CD4-positive, alpha-beta T cell treated with Interleukin-21 for 1 hour (primary cell): ENCODE measurements around the gene ICAM3.
A peak's percentile ranks its signal among the peaks of the same experiment; 100 is the strongest.
"Not testable (repeated sequence)": the region's sequence is repeated elsewhere in the genome, so short reads cannot be mapped to it uniquely, and the experiment has no call there.

Source experiments
- DNase-seq: peaks from one replicate; pipeline ENCODE4 v3.0.0-alpha.2; 2020

Gene ICAM3, protein sequence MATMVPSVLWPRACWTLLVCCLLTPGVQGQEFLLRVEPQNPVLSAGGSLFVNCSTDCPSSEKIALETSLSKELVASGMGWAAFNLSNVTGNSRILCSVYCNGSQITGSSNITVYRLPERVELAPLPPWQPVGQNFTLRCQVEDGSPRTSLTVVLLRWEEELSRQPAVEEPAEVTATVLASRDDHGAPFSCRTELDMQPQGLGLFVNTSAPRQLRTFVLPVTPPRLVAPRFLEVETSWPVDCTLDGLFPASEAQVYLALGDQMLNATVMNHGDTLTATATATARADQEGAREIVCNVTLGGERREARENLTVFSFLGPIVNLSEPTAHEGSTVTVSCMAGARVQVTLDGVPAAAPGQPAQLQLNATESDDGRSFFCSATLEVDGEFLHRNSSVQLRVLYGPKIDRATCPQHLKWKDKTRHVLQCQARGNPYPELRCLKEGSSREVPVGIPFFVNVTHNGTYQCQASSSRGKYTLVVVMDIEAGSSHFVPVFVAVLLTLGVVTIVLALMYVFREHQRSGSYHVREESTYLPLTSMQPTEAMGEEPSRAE

DNA sequence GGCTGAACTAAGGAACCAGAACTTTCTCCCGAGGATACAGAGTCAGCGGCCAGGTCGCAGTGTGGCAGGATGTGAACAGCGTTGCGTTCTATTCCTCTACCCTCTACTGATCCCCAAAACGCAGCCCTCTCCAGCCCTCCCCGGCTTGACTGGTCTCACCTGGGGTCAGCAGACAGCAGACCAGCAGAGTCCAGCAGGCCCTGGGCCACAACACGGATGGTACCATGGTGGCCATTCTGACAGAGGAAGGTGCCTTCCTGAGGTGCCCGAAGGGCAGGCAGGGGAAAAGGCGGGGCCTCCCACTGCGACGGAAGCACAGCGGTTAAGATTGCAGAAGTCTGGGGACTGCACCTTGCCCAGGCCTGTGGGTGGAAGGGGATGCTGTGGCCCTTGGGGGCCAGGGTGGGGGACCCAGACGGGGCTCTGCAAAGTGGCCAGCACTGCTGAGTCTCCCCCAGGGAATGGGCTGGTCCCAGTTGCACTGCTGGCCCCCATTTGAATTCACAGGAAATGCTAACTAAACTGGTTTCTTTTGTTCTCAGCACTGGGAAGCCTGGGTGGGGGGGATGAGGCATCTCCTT, at the start of gene ICAM3:
Gene ICAM3 (minus strand): TSS at position 245 of the 581 bp plus-strand sequence. CDS start 10 bp downstream, at position 235.
- DNase-seq, result peak; percentile 64

DNA sequence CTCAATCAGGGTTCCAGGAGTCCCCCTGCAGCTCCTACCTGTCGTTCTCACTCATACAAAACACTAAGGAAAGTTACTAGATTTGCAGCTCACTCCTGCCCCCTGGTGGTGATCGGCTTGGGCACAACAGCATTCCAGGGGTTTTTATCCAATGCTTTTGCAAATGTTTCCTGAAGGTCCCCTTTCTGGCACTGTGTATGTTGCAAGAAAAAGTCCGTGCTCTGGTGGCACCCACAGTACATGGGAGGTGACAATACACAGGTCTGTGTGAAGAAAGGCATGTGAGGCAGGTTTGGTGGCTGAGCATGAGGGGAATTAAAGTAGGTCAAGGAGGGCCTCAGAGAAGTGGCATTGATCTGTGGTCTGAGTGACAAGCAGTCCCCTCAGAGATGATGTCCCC, 49.5 kb upstream of the ICAM3 start:
- peak; percentile 81 for DNase-seq

DNA sequence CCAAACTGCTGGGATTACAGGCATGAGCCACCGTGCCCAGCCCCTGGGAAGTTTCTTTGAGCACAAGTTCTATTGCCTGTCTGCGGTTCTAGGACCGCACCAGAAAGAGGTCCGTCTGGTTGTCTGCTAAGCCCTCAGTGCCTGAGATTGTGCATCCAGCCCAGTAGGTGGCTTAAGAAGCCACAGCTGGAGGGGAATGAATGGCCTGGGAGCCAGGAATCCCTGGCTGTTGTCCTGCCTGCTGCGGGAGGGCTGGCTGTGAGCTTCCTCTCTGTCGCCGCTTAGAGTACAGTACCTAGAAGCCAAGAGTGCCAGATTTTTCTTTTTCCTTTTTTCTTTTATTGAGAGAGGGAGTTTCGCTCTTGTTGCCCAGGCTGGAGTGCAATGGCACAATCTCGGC, 45.2 kb upstream of the ICAM3 start:
- no peak for DNase-seq

DNA sequence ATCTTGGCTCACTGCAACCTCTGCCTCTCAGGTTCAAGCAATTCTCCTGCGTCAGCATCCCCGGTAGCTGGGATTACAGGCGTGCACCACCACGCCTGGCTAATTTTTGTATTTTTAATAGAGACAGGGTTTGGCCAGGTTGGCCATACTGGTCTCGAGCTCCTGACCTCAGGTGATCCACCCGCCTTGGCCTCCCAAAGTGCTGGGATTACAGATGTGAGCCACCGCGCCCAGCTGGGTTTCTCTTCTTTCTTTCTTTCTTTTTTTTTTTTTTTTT, 43.7 kb upstream of the ICAM3 start:
- DNase-seq, result not testable (repeated sequence)

DNA sequence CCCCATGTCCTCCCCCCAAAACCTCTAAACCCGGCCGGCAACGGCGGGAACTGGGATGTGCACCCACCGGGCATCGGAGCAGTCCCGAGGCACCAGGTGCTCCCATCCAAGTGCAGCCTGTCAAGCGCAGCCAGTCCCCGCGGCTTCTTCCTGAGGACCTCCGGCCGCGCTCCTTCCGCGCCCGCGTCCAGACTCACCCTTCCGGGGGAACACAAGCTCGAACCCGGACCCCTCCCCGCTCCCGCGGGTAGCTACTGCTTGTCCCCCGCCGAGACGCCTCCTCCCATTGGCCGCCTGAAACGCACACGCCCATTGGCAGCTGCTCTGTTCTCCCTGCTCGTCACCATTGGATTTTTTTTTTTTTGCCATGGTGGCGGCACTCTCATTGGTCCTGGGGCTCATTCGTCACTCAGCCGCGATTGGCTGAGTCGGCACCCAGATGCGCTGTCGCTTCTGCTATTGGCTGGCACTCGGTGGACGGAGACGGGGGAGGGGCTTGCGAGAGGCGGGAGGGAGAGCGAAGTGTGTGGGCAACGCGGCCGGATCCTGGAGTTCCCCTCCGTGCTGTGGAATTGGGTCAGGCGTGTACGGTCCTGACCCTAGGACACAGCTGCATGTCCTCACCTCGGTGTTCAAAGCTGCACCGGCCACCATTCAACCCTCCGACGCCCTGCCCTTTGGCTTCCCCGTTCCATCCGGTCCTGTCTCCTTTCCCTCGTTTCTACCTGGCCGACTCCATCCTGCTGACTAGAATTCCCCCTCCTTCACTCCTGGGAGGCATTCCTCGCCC, 41.1 kb upstream of the ICAM3 start, which contains the start of gene TYK2:
Gene TYK2 (minus strand): TSS at position 260 of the 790 bp plus-strand sequence. CDS start 2,166 bp downstream, outside the sequence.
- DNase-seq, result peak; percentile 98

DNA sequence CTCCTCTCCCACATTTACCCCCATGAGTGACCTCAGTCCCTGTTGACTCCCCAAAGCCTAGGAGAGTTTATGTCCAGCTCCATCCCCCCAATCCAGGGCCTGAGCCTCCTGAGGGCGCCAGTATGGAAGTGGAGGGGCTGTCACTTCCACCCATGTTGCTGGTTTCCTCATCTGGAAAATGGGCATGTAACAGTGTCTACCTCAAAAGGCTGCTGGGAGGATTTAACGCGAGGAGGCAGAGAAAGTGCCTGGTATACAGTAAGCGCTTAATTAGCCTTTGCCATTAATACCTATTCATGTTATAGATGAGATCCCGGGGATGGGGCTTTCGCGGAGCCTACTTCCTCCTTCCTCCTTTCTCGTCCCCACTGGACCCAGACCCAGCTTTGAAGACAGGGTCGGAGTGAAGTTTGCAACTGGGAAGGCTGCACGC, 40.5 kb upstream of the ICAM3 start:
- DNase-seq, result no peak

DNA sequence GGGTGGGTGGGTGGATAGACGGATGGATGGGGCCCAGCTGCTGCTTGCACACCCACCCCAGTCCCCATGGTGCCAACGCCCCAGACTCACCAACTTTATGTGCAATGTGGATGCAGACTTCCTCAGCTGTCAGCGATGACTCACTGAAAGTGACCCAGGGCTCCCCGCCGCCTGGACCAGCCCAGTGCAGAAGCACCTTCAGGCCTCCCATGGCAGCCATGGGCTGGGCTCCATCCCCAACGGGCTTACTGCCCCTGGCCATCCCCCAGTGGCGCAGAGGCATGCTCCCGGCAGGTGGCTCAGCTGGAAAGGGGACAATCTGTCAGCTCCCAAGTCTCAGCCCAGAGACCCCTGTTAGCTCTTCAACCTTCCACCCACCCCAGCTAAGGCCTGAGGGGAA, 38.7 kb upstream of the ICAM3 start:
- DNase-seq, result no peak

DNA sequence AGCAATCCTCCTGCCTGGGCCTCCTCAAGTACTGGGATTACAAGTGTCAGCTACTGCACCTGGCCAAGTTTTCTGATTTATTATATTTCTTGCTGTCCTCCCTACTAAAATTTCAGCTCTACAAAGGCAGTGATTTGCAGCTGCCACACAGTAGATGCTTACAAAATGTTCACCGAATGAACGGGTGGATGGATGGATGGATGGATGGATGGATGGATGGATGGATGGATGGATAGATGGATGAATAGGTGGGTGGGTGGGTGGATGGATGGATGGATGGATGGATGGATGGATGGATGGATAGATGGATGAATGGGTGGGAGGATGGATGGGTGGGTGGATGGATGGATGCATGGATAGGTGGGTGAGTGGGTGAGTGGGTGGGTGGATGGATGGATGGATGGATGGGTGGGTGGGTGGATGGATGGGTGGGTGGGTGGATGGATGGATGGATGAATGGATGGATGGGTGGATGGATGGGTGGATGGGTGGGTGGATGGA, 37.8 kb upstream of the ICAM3 start:
- DNase-seq, result not testable (repeated sequence)

DNA sequence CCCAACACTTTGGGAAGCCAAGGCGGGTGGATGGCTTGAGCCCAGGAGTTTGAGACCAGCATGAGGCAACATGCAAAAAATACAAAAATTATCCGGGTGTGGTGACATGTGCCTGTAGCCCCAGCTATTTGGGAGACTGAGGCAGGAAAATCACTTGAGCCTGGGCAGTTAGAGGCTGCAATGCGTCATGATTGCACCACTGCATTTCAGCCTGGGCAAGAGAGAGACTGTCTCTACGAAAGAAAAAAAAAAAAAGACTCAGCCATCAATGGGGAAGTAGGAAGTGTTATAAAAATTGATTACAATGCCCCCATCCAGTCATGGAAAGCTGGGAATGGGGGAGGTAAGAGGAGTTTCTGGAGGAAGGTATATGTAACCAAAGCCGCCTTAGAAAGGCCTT, 35.5 kb upstream of the ICAM3 start:
- DNase-seq, result no peak

DNA sequence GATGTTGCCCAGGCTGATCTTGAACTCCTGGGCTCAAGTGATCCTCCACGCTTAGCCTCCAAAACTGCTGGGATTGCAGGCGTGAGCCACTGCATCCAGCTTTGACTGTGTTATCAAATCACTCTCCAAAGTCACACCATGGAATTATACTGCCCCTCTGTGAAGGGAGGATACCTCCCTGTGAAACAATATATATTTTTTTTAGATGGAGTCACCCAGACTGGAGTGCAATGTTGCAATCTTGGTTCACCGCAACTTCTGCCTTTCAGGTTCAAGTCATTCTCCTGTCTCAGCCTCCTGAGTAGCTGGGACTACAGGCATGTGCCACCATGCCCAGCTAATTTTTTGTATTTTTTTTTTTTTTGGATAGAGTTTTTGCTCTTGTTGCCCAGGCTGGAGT, 33.3 kb upstream of the ICAM3 start:
- DNase-seq, result no peak

DNA sequence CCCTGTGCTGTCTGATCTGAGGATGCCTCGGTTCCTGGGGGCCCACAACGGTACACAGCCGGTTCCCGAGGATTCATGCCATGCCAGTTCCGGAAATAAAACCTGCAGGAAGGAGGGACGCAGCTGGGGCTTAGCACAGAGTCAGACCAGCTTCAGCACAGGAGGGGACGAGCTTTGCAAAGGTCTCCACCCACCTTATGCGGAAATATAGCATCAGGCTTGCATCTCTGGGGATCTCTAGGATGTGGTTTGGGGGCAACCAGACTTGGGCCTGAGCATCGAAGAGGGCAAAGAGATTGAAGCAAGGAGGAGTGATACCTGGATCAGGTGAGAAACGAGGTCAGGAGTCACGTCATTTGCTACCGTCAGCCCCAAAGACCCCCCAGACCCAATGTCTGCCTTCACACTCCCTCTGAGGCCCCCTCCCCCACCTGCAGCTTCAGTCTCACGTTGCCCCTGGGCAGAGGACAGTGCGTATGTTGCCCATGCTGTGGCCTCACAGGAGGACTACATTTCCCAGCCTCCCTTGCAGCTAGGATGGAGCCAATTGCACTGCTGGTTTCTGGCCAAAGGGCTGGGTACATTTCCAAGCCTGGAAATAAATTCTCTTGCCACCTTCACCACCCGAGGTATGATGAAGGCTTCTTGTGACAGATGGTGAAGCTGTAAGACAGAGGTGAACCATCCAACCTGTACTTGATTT, 28.8 kb upstream of the ICAM3 start:
- DNase-seq, result no peak

DNA sequence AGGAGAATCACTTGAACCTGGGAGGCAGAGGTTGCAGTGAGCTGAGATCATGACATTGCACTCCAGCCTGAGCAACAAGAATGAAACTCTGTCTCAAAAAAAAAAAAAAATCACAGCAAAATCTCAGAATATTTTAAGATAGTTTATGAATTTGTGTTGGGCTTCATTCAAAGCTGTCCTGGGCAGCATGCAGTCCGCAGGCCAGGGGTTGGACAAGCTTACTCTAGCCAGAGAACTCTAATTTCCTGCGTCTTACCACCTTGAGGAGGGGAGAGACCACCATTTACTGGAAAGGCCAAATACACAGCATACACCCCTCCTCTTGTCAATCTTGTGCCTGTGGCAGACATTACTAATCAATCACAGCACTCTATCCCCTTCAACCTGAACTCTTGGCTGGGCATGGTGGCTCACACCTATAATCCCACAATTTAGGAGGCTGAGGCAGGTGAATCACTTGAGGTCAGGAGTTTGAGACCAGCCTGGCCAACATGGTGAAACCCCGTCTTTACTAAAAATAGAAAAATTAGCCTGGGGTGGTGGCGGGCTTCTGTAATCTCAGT, 27.6 kb upstream of the ICAM3 start:
- not testable (repeated sequence) for DNase-seq

DNA sequence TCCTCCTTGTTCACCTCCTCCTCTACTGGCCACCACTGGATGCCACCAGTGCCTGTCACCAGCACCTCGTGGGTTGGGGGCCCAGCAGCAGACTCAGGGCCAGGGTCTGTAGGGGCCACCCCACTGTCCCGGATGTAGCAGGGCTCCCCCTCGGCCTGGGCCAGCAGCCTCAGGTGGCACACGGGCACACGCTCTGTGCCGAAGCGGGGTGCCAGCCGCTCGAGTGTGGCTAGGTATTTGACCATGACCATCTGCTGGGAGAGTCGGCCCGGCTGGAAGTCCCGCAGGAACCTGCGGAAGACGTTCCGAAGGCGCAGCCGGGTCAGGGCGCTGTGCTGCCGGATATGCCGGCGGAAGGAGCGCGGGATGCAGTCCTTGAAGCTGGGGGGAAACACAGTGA, 26.1 kb upstream of the ICAM3 start:
- no peak for DNase-seq

DNA sequence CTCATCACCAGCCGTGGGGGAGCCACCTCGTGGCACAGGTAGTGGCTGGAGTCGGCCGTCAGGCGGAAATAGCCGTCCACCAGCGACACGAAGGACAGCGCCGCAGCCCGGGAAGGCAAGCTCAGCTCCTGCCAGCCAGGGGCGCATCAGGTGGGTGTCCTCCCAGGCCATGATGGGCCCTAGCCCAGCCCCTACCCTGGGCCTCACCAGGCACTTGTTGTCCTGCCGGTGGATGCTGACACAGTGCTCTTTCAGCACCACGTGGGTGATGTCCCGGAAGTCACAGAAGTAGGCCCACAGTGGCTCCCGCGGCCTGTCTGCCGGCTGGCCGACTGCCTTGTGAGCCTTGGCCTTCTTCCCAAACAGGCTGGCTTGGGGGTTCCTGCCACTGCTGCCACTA, 25.2 kb upstream of the ICAM3 start:
- no peak for DNase-seq

DNA sequence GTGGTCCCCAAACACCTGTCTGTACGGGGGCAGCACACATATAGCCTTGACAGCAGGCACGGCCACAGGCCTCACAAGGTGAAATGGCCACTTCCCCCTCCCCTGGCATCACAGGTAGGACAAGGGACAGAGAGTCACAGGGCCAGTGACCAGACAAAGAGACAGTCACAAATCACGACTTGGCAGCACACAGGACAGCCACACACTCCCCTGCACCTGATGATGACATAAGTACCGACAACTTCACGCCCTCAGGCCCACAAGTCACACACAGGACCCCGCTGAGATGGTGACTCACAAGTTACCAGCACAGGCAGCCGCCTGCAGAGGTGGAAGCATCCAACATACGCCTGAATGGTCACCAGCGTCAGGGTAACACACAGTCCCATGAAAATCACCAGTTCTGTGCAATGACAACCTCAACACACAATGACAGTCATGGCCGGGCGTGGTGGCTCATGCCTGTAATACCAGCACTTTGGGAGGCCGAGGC, 24.4 kb upstream of the ICAM3 start:
- DNase-seq, result no peak

DNA sequence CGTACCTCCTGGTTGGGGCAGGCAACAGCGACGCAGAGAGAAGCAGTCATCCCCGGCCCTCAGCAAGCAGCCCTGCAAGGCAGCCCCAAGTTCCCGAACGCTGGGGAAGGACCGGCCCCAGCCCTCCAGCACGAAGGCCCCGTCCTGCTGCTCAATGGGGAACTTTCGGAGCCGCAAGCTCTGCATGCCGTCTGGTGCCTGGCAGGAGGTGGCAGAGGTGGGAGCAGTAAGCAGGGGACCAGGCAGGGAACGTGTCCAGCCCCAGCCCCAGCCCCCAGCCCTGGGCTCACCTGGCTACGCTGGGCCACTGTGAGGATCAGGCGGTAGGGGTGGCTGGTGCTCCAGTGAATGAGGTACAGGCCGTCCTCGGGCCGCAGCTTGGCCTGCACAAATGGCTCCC, 22.8 kb upstream of the ICAM3 start:
- no peak for DNase-seq

DNA sequence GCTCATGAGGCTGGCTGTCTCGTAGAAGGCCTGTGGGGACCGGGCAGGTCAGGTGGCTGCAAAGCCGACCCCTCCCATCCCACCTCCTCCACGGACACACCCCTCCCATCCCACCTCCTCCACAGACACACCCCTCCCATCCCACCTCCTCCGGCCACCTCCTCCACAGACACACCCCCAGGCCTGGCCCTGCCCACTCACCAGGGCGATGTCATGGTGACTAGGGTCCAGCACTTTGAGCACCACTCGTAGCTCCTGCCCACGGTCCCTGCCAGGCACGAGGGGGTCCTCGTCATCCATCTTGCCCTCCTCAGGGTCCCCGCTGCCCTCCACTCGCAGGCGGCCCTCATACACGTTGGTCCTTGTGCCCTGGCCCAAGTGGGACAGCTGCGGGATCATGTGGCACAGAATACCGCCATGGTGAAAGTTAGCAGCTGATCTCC, 22.2 kb upstream of the ICAM3 start:
- DNase-seq, result no peak

DNA sequence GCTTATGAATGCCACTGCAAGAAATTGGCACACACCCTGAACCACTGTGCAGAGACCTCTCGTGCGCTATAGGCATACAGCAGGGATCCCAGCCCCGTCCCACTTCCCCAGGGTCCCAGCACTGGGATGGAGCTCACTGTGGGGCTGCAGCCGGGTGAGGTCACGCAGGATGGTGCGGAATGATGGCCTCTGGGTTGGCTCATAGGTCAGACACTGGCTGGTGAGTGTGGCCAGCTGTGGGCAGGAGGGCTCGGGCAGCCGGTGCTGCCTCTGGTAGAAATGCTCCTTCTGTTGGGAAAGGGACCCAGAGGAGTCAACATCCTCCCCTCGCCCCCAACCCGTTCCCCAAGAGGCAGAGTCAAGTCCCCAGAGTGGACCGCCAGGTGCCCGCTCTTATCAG, 17.0 kb upstream of the ICAM3 start:
- no peak for DNase-seq

DNA sequence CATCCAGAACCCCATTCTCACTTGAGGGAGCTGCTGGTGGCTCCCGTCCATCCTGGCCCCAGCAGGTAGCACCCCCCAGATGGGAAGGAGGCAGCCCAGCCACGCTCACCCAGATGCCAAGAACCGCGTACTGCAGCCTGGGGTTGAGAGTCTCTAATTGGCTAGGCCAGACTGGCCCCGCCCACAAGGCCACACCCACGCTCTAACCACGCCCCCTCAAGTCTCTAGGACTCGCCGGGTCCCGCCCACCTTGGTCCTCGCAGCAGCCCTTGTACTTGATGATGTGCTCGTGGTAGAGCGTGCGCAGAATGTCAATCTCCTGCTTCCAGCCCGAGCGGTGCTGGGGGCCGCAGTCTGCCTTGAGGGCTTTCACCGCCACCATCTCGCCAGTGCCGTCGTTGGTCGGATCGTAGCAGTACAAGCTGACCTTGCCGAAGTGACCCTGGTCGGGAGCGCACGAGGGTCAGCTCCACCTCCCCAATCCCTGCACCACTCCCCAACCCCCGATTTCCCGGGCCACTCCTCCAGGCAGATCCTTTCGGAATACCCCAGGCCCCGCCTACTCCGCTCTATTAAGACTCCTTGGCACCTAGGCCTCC, 14.5 kb upstream of the ICAM3 start:
- DNase-seq, result peak; percentile 33

DNA sequence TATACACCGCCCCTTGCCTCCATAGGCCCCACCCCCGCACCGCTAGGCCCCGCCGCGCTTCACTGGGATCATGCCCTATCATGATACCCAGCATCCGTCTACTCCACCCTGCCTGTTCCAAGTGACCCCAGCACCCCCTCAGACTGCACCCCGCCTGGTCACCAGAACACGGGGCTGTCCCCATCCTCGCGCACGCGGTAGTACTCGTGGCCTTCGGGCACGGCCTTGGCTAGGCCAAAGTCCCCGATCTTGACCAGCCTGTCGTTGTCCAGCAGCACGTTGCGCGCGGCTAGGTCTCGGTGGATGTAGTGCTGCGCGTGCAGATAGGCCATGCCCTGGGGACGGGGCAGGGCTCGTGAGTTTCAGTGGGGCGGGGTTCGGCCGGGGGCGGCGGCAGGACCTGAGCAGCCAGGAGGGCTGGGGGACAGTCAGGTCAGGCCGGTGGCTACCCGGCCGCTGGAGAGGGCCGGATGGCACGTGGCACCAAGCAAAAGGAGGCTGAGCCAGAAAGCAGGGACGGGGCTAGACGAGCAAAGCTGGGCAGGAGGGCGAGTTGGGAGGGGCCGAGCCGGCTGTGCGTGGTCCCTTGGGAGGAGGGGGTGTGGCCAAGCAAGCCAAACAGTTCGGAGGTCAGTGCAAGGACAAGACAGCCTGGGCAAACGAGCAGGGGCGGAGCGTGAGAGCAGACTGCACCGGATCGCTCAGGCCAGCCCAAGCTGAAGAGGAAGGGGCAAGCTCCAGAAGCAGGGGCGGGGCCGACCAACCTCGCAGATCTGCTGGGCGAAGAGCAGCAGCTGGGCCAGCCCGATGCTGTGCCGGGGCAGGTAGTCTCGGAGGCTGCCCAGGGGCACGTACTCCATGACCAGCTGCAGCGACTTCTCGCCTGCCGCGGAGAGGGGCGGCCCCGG, 13.6 kb upstream of the ICAM3 start:
- DNase-seq, result no peak

DNA sequence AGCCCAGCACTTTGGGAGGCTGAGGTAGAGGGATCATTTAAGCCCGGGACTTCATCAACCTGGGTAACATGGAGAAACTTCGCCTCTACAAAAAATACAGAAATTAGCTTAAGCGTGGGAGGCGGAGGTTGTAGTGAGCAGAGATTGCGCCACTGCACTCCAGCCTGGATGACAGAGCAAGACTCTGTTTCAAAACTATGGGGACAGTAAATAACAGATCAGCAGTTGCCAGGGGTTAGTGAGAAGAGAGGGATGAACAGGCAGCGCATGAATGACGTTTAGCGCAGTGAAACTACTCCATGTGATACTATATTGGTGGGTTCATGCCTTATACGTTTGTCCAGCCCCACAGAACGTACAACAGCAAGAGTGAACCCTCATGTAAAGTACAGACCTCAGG, 7.1 kb upstream of the ICAM3 start:
- DNase-seq, result no peak
